ENCODE data around the gene CIRBP.

GRCh38 chr19:1257475-1258162 lies 11.5 kb upstream of the CIRBP start:
- TF ChIP-seq CTCF (conservative IDR thresholded peaks at IDR 0.05; ENCODE audit: low read depth, low read length): no peak
- no peak for TF ChIP-seq EZH2 (IDR thresholded peaks at IDR 0.05; ENCODE audit: low read length, unreplicated experiment)
